Body of pancreas (tissue), 4 donors: Measurements from ENCODE around the gene ADA. TPM values are rescaled to one million over a fixed set of nuclear protein-coding genes. Genes with fewer than 3 reads are reported as not detected.

ENCODE experiments used
- ATAC-seq: fragments of 150-250 bp; one replicate; pipeline ENCODE4 v1.9.1; 2016
- DNase-seq, 4 donors: peaks; one replicate each; pipeline ENCODE4 v3.0.0-alpha.2; 2019
- H3K27ac ChIP-seq, 4 donors: fragments of 200-600 bp; sonication (generic); 1 replicate in 3 of 4; 2 replicates in 1 of 4; pipeline versions ENCODE4 v1.5.1 to v1.6.1; 2016 to 2019; ENCODE audit warnings: mild to moderate bottlenecking in 1 of 4, mixed read lengths in 1 of 4, moderate library complexity in 1 of 4
- H3K27me3 ChIP-seq, 2 donors: fragments of 200-600 bp; sonication (generic); one replicate each; pipeline ENCODE4 v1.6.0; 2016; ENCODE audit warnings: mild to moderate bottlenecking in 1 of 2
- H3K36me3 ChIP-seq, 2 donors: fragments of 200-600 bp; sonication (generic); replicated peaks in 1 of 2; 2 replicates each; pipeline ENCODE4 v1.5.1; 2016; ENCODE audit warnings: low read depth in 2 of 2; ENCODE audit not compliant: insufficient read depth in 1 of 2
- H3K4me1 ChIP-seq: fragments of 200-600 bp; sonication (generic); one replicate; pipeline ENCODE4 v1.6.0; 2016
- H3K4me3 ChIP-seq, 2 donors: fragments of 200-600 bp; sonication (generic); 1 replicate in 1 of 2; 2 replicates in 1 of 2; pipeline ENCODE4 v1.5.1; 2016 to 2019
- H3K9me3 ChIP-seq, 3 donors: fragments of 200-600 bp; sonication (generic); 1 replicate in 2 of 3; 2 replicates in 1 of 3; pipeline ENCODE4 v1.5.1; 2016
- CTCF ChIP-seq, 7 experiments: fragments of 450-650 bp in 4 of 7; fragments of 200-600 bp in 3 of 7; sonication (generic) in 3 of 7; IDR thresholded peaks; one replicate each; pipeline ENCODE4 v1.5.1; 2016 to 2019; ENCODE audit warnings: antibody characterized with exemption in 7 of 7
- POLR2A ChIP-seq, 3 donors: fragments of 450-650 bp; IDR thresholded peaks; one replicate each; pipeline ENCODE4 v1.6.1; 2016; ENCODE audit warnings: antibody characterized with exemption in 3 of 3, mild to moderate bottlenecking in 2 of 3
- WGBS, 2 donors: methylation state at CpG; one replicate each; pipeline ENCODE4 v1.1.5; 2017; 5-methylcytosine and 5-hydroxymethylcytosine counted together
- intact Hi-C: fragments of 100-400 bp; cut with DNase I; formaldehyde crosslinking; loops from one replicate; pipeline ENCODE4 v1.15.1; 2023
- total RNA-seq, 2 donors: library from RNA; depleted of rRNA; stranded (reverse); fragments of >200 nt; gene quantifications; one replicate each; pipeline ENCODE4 v1.1.0, GENCODE V29; 2016

ADA gene
- total RNA-seq, 2 donors from 2014 or later: 3.3 to 7.8 TPM

GRCh38 chr20:44695674-44696300 lies 44.3 kb upstream of the ADA start:
- intact Hi-C loops: no loop called here
- no peaks in the 10 kb centered on the region for H3K4me1 ChIP-seq
- DNase-seq: no peak
- H3K4me3 ChIP-seq: no peak overlapping the region
- no peak for ATAC-seq
- H3K36me3 ChIP-seq: no peaks in the 10 kb centered on the region
- TF ChIP-seq CTCF (IDR thresholded peaks at IDR 0.05): no peak
- peak overlapping the region in 1 of 4 donors; percentile 9 for H3K27ac ChIP-seq
- no peaks in the 10 kb centered on the region for H3K27me3 ChIP-seq
- no peaks in the 10 kb centered on the region for H3K9me3 ChIP-seq

- Histone ChIP-seq H3K27me3 (no peaks in the 10 kb centered on the region), H3K4me3 (no peak overlapping the region), H3K4me1 (no peaks in the 10 kb centered on the region), H3K27ac (no peak overlapping the region), H3K36me3 (no peaks in the 10 kb centered on the region), H3K9me3 (no peaks in the 10 kb centered on the region)
- intact Hi-C loops: no loop called here
- 54 to 74% methylated on average over 2 of the region's 2 CpGs for WGBS, 2 donors
- TF ChIP-seq CTCF (IDR thresholded peaks at IDR 0.05): no peak
- no peak for TF ChIP-seq POLR2A (IDR thresholded peaks at IDR 0.05)
- ATAC-seq: no peak
- no peak for DNase-seq
These were observed 43.8 kb upstream of the ADA start for GRCh38 chr20:44695295-44695673.

GRCh38 chr20:44694159-44694558 lies 42.7 kb upstream of the ADA start:
- Histone ChIP-seq H3K4me1 (no peaks in the 10 kb centered on the region), H3K27me3 (no peaks in the 10 kb centered on the region), H3K36me3 (no peaks in the 10 kb centered on the region), H3K4me3 (no peak overlapping the region), H3K9me3 (no peaks in the 10 kb centered on the region), H3K27ac (no peak overlapping the region)
- DNase-seq: no peak
- ATAC-seq: no peak
- WGBS, 2 donors: 90 to 94% methylated on average over 4 of the region's 4 CpGs
- intact Hi-C loops: no loop called here
- TF ChIP-seq POLR2A (IDR thresholded peaks at IDR 0.05) (no peak), CTCF (IDR thresholded peaks at IDR 0.05) (no peak)

GRCh38 chr20:44693627-44694026 lies 42.1 kb upstream of the ADA start:
- Histone ChIP-seq H3K27ac (no peak overlapping the region), H3K4me1 (no peaks in the 10 kb centered on the region), H3K36me3 (no peaks in the 10 kb centered on the region), H3K4me3 (no peak overlapping the region), H3K27me3 (no peaks in the 10 kb centered on the region), H3K9me3 (no peaks in the 10 kb centered on the region)
- intact Hi-C loops: no loop called here
- no peak for DNase-seq
- ATAC-seq: no peak
- TF ChIP-seq CTCF (IDR thresholded peaks at IDR 0.05) (no peak), POLR2A (IDR thresholded peaks at IDR 0.05) (no peak)

GRCh38 chr20:44692932-44693480 lies 41.5 kb upstream of the ADA start:
- Histone ChIP-seq H3K4me1 (no peaks in the 10 kb centered on the region), H3K4me3 (no peak overlapping the region), H3K27ac (peak overlapping the region in 2 of 4 donors; percentile 9 to 18), H3K9me3 (no peaks in the 10 kb centered on the region), H3K36me3 (no peaks in the 10 kb centered on the region), H3K27me3 (no peaks in the 10 kb centered on the region)
- ATAC-seq (peak; percentile 68), DNase-seq (peak; percentile 27 to 65 (median 38))
- TF ChIP-seq CTCF (IDR thresholded peaks at IDR 0.05) (no peak), POLR2A (IDR thresholded peaks at IDR 0.05) (no peak)
- intact Hi-C loops: no loop called here
- 27 to 51% methylated on average over 6 to 7 of the region's 7 CpGs for WGBS, 2 donors
